GM11168 (cell line): ENCODE data around the gene MYH16.
"Not testable (repeated sequence)": the region's sequence is repeated elsewhere in the genome, so short reads cannot be mapped to it uniquely, and the experiment has no call there.

Experiments
- in situ Hi-C: fragments of 300-500 bp; cut with MboI; formaldehyde crosslinking; loops from one replicate; pipeline ENCODE4 v1.12.0; 2022; ENCODE audit warnings: low sequenced_read_pairs; ENCODE audit not compliant: unreplicated experiment

MYH16 gene

GRCh38 chr7:99293650-99294049 is 21.0 kb downstream of the MYH16 start:
- in situ Hi-C loops = no loop called here

DNA sequence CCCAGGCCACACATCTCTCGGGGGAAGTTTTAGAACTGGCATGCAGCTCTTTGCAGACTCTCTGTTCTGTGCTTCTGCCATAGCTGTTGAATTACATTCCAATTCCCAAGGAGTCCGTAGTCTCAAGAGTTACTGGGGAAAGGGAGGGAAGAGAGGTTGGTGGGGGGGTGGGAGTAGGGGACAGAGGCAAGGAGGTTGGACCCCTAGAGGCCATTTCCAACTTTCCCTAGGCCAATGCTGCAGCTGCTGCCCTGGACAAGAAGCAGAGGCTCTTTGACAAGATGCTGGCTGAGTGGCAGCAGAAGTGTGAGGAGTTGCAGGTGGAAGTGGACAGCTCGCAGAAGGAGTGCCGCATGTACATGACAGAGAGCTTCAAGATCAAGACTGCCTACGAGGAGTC is 23.8 kb downstream of the MYH16 start:
- in situ Hi-C loops = no loop called here

DNA sequence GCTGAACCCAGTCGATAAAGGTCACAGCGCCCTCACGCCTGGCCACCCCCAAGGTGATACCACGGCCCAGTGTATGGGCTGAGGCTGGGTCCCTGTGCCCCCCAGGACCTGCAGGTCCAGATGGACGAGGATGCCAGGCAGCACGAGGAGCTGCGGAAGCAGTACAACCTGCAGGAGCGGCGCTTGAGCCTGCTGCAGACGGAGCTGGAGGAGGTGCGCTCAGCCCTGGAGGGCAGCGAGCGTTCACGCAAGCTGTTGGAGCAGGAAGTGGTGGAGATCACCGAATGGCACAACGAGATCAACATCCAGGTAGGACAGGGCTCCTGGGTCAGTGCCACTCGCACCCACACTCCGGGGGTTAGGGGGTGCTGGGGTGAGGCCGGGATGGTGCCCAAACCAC is 28.9 kb downstream of the MYH16 start:
- in situ Hi-C loops = no loop called here

DNA sequence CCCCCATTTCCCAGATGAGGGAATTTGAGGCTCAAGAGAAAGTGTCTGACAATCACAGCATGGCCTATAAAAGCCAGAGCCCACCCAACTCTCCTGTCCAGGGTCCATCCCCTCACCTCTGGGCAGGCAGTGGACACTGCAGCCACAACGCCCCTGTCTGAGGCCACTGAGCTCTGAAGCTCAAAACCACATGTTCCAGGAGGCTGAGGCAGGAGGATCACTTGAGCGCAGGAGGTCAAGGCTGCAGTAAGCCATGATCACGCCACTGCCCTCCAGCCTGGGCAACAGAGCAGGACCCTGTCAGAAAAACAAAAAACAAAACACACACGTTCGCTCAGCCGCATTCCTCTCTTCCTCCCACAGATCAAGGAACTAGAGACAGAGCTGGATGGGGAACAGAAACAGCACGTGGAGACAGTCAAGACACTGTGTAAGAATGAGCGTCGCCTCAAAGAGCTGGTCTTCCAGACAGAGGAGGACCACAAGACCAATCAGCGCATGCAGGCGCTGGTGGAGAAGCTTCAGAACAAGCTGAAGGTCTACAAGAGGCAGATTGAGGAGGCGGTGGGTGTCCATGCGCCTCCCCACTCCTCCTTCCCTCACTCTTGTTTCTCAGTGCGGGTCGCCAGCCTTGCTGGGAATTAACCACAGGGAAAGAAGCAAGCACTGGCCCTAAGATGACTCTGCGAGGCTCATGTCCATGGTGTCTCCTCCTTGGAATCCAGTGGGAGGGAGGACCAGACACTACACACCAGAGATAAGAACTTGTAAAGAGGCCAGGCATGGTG is 33.0 kb downstream of the MYH16 start:
- in situ Hi-C loops = no loop called here

GRCh38 chr7:99308461-99309074 is 35.9 kb downstream of the MYH16 start:
- in situ Hi-C loops = no loop called here

- in situ Hi-C loops = no loop called here
Measured at GRCh38 chr7:99309111-99309510, 36.5 kb downstream of the MYH16 start.

GRCh38 chr7:99310004-99310403 is 37.4 kb downstream of the MYH16 start:
- in situ Hi-C loops = loop anchor here (5.0 kb wide), 1 partner anchor 268 kb away; no protein-coding TSS in a partner anchor

DNA sequence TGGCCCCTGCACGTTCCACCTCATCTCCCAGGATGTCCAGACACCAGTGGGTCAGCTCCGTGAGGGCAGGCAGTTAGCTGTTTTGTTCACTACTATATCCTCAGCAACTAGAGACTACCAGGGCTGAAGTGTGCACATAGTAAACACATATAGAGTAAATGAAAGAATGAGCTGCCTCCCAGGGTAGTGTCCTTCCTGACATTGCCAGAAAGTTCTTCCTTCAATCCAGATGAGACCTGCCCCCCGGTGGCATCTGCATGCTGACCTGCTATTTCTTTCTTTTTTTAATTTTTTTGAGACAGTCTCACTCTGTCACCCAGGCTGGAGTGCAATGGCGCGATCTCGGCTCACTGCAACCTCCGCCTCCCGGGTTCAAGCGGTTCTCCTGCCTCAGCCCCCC is 39.1 kb downstream of the MYH16 start:
- in situ Hi-C loops = loop anchor here (5.0 kb wide), 1 partner anchor 269 kb away; no protein-coding TSS in a partner anchor

DNA sequence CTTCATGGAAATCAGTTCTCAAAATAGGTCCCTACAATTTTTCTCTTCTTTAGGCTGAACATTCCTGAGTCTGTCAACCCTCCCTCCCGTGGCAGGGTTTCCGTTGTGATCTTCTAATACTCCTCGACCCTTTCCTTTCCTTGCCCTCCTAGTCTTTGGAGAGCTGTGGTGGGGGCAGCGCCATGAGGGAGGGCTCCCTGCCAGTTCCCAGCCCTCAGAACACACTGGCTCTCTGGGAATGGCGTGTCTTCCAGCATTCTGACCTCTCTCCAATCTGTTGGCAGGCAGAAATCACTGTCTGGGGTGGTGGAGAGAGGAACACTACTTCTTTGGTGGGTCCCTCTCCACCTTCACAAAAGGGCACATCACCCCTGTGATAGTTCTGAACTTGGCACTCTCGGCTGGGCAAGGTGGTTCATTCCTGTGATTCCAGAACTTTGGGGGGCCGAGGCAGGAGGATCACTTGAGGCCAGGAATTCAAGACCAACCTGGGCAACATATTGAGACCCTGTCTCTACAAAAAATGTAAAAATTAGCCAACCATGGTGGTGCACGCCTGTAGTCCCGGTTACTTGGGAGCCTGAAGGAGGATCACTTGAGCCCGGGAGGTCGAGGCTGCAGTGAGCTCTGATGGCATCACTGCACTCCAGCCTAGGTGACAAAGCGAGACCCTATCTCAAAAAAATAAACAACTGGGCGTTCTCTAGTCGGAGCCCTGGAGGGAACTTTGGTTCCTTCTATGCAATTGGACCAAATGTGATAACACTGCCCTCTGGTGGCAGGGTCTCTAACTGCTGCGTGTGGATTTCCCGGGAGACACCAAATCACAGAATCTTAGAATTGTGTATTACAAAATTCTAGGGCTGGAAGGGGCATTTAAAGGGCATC is 39.9 kb downstream of the MYH16 start:
- in situ Hi-C loops = loop anchor here (5.0 kb wide), 1 partner anchor 270 kb away; no protein-coding TSS in a partner anchor

DNA sequence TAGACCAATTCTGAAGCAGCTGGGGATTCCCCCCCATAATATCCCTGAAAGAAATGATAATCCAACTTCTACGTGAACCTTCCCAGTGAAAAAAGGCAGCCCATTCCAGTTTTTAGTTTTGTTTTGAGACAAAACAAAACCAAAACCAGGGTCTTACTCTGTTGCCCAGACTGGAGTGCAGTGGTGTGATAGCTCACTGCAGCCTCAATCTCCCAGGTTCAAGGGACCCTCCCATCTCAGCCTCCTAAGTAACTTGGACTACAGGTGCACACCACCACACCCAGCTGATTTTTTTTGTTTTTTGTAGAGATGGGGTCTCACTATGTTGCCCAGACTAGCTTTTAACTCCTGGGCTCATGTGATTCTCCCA is 40.5 kb downstream of the MYH16 start:
- in situ Hi-C loops = loop anchor here (5.0 kb wide), 1 partner anchor 271 kb away; no protein-coding TSS in a partner anchor

GRCh38 chr7:99314504-99314903 is 41.9 kb downstream of the MYH16 start:
- in situ Hi-C loops = loop anchor here (5.0 kb wide), 1 partner anchor 272 kb away; no protein-coding TSS in a partner anchor

GRCh38 chr7:99320371-99320770 is 47.7 kb downstream of the MYH16 start:
- in situ Hi-C loops = no loop called here

GRCh38 chr7:99322659-99323058 is 50.0 kb downstream of the MYH16 start:
- in situ Hi-C loops = not testable (repeated sequence)

DNA sequence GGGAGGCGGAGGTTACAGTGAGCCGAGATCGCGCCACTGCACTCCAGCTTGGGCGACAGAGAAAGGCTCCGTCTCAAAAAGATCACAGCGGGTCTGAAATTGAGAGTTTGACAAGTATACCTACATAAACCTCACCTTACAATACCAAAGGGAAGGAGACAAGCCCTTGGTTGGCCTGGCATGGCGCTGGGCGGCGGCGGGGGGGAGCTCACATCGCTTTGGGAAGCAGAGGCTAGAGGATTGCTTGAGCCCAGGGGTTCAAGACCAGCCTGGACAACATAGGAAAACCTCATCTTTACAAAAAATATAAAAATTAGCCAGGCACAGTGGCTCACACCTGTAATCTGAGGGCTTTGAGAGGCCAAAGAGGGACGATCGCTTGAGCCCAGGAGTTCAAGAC is 51.9 kb downstream of the MYH16 start:
- in situ Hi-C loops = no loop called here

- in situ Hi-C loops = loop anchor here (25.0 kb wide), 1 partner anchor 1088 kb away; no protein-coding TSS in a partner anchor
Measured at GRCh38 chr7:99325001-99325493, 52.4 kb downstream of the MYH16 start.

DNA sequence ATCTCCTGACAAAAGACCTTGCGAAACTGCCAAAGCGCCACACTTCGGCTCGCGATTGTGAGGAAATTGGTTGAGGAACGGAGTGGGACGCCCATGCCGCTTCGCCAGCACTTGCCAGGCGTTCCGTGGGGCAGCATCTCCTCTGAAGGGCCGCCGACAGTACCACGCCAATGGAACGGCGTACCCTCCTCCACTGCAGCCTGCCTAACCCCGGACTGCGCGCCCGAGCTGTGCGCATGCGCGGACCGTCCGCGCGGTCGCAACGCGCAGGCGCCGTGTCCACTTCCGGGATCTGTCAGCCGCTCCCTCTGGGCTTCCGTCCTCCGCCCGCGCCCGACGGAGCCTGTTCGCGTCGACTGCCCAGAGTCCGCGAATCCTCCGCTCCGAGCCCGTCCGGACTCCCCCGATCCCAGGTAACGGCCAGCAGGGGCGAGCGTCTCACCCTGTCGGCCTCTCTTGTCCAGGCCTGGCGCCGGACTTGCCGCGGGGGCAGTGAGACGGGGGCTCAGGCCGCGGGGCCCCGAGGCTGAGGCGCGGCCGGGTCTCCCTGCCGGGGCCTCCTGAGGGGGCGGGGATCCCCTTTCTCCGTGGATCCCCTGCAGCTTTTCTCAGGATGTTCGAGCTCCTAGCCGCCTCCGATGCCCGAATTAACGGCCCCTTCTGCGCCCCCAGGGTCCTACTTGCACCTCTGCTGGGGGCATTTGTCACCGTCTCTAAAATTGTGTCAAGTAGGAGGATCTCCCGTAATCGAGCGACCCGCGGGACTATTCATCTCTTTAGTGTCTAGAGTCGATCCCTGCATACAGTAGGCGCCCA is 53.2 kb downstream of the MYH16 start, which contains the start of gene ARPC1A:
TSS of gene ARPC1A (plus strand) at position 307 of the 816 bp plus-strand sequence. CDS start 7,456 bp downstream, outside the sequence.
- in situ Hi-C loops = loop anchor here (25.0 kb wide), 1 partner anchor 1088 kb away; no protein-coding TSS in a partner anchor

- in situ Hi-C loops = loop anchor here (25.0 kb wide), 1 partner anchor 1089 kb away; no protein-coding TSS in a partner anchor
Measured at GRCh38 chr7:99326408-99326782, 53.8 kb downstream of the MYH16 start.

DNA sequence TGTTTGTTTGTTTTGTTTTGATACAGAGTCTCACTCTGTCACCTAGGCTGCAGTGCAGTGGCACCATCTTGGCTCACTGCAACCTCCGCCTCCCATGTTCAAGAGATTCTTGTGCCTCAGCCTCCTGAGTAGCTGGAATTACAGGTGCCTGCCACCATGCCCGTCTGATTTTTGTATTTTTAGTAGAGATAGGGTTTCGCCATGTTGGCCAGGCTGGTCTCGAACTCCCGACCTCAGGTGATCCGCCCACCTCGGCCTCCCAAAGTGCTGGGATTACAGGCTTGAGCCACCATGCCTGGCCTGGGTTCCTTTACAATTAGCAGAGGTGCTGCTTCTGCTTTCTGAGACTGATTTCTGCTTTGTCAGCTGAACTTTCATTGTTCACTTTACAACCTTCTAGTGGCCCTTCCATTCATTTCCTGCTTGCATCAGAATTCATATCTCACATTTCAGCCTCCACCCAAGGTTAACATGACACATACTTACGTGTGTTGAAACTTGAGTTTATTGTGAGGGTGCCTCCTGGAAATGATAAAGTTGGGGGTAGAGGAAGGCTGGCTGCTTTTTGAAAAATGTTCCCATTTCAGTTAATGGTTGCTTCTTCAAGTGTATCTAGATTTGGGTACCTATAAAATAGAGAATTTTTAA is 57.8 kb downstream of the MYH16 start:
- in situ Hi-C loops = loop anchor here (25.0 kb wide), 1 partner anchor 1093 kb away; no protein-coding TSS in a partner anchor

- in situ Hi-C loops = loop anchor here (25.0 kb wide), 1 partner anchor 1094 kb away; no protein-coding TSS in a partner anchor
Measured at GRCh38 chr7:99331002-99331401, 58.4 kb downstream of the MYH16 start.
